Fibroblast of peridontal ligament (primary cell): ENCODE data around the gene ADCYAP1R1.
"Not testable (repeated sequence)": the region's sequence is repeated elsewhere in the genome, so short reads cannot be mapped to it uniquely, and the experiment has no call there.

ENCODE experiments used
- DNase-seq: peaks from one replicate; pipeline ENCODE4 v3.0.0-alpha.2; 2010; ENCODE audit errors: extremely low read depth

Gene ADCYAP1R1

GRCh38 chr7:31134246-31135188 lies 82.4 kb downstream of the ADCYAP1R1 start:
- DNase-seq: peak; percentile 71

- no peak for DNase-seq
Measured at GRCh38 chr7:31137234-31137633, 85.1 kb downstream of the ADCYAP1R1 start.

GRCh38 chr7:31145339-31145738 lies 93.2 kb downstream of the ADCYAP1R1 start:
- no peak for DNase-seq

- no peak for DNase-seq
Measured at GRCh38 chr7:31146030-31146429, 93.9 kb downstream of the ADCYAP1R1 start.

- no peak for DNase-seq
Measured at GRCh38 chr7:31146538-31146937, 94.4 kb downstream of the ADCYAP1R1 start.

- DNase-seq: no peak
Measured at GRCh38 chr7:31151849-31152248, 99.7 kb downstream of the ADCYAP1R1 start.

GRCh38 chr7:31153318-31153717 lies 101.2 kb downstream of the ADCYAP1R1 start:
- DNase-seq: not testable (repeated sequence)

GRCh38 chr7:31160941-31161340 lies 108.8 kb downstream of the ADCYAP1R1 start:
- no peak for DNase-seq
